ENCODE measurements around the gene FMO3.

Gene FMO3

GRCh38 chr1:171115280-171115897 is 24.7 kb downstream of the FMO3 start:
- FAIRE-seq = no peak
- DNase-seq (ENCODE audit: insufficient read length, low spot score) = no peak

GRCh38 chr1:171116676-171117075 is 26.0 kb downstream of the FMO3 start:
- FAIRE-seq (no peak), DNase-seq (ENCODE audit: insufficient read length, low spot score) (no peak)

- FAIRE-seq = no peak
- no peak for DNase-seq (ENCODE audit: insufficient read length, low spot score)
These were observed 26.4 kb downstream of the FMO3 start for GRCh38 chr1:171117085-171117484.

GRCh38 chr1:171119648-171120047 is 28.9 kb downstream of the FMO3 start:
- DNase-seq (ENCODE audit: insufficient read length, low spot score) (no peak), FAIRE-seq (no peak)

GRCh38 chr1:171122299-171122698 is 31.6 kb downstream of the FMO3 start:
- DNase-seq (ENCODE audit: insufficient read length, low spot score) = no peak
- no peak for FAIRE-seq

- DNase-seq (ENCODE audit: insufficient read length, low spot score) = no peak
- no peak for FAIRE-seq
These were observed 32.2 kb downstream of the FMO3 start for GRCh38 chr1:171122893-171123292.

GRCh38 chr1:171126504-171126903 is 35.8 kb downstream of the FMO3 start:
- DNase-seq (ENCODE audit: insufficient read length, low spot score) (no peak), FAIRE-seq (no peak)

GRCh38 chr1:171127099-171127498 is 36.4 kb downstream of the FMO3 start:
- FAIRE-seq (no peak), DNase-seq (ENCODE audit: insufficient read length, low spot score) (no peak)

- FAIRE-seq = no peak
- DNase-seq (ENCODE audit: insufficient read length, low spot score) = no peak
These were observed 36.8 kb downstream of the FMO3 start for GRCh38 chr1:171127501-171127900.

- DNase-seq (ENCODE audit: insufficient read length, low spot score) (no peak), FAIRE-seq (no peak)
These were observed 37.8 kb downstream of the FMO3 start for GRCh38 chr1:171128463-171128862.

- no peak for FAIRE-seq
- DNase-seq (ENCODE audit: insufficient read length, low spot score) = no peak
These were observed 43.7 kb downstream of the FMO3 start for GRCh38 chr1:171134204-171134923.

- no peak for FAIRE-seq
- no peak for DNase-seq (ENCODE audit: insufficient read length, low spot score)
These were observed 46.9 kb downstream of the FMO3 start for GRCh38 chr1:171137580-171137979.

GRCh38 chr1:171138980-171139379 is 48.3 kb downstream of the FMO3 start:
- DNase-seq (ENCODE audit: insufficient read length, low spot score) = no peak
- FAIRE-seq = no peak

GRCh38 chr1:171139890-171140289 is 49.2 kb downstream of the FMO3 start:
- DNase-seq (ENCODE audit: insufficient read length, low spot score) (no peak), FAIRE-seq (no peak)

GRCh38 chr1:171140401-171140800 is 49.7 kb downstream of the FMO3 start:
- DNase-seq (ENCODE audit: insufficient read length, low spot score) (no peak), FAIRE-seq (no peak)

GRCh38 chr1:171140956-171141687 is 50.4 kb downstream of the FMO3 start:
- DNase-seq (ENCODE audit: insufficient read length, low spot score) (no peak), FAIRE-seq (no peak)

GRCh38 chr1:171141688-171142415 is 51.1 kb downstream of the FMO3 start:
- DNase-seq (ENCODE audit: insufficient read length, low spot score) (no peak), FAIRE-seq (no peak)

- DNase-seq (ENCODE audit: insufficient read length, low spot score) (no peak), FAIRE-seq (no peak)
These were observed 52.0 kb downstream of the FMO3 start for GRCh38 chr1:171142416-171143385.

GRCh38 chr1:171150156-171150555 is 59.5 kb downstream of the FMO3 start:
- FAIRE-seq (no peak), DNase-seq (ENCODE audit: insufficient read length, low spot score) (no peak)

GRCh38 chr1:171152549-171152948 is 61.8 kb downstream of the FMO3 start:
- DNase-seq (ENCODE audit: insufficient read length, low spot score) = no peak
- no peak for FAIRE-seq
